PC-9 (cell line): Measurements from ENCODE around the gene METTL17. TPM values are rescaled to one million over a fixed set of nuclear protein-coding genes. Genes with fewer than 3 reads are reported as not detected.
A peak's percentile ranks its signal among the peaks of the same experiment; 100 is the strongest.
"Not testable (repeated sequence)": the region's sequence is repeated elsewhere in the genome, so short reads cannot be mapped to it uniquely, and the experiment has no call there.

Source experiments
- Bru-seq: library from RNA; stranded (reverse); fragments of 400-500 nt; gene quantifications from one replicate; lab custom pipeline; 2021; lab: Mats Ljungman, UMichigan
- BruChase-seq, 2 experiments: library from RNA; stranded (reverse); fragments of 400-500 nt; gene quantifications; one replicate each; lab custom pipeline; 2021; lab: Mats Ljungman, UMichigan
- BruUV-seq: library from RNA; stranded (reverse); fragments of 400-500 nt; replicated peaks from 2 replicates; lab custom pipeline; 2021; lab: Mats Ljungman, UMichigan
- CTCF ChIA-PET: fragments of 300-600 bp; sonication (Branson Sonifier 250); formaldehyde crosslinking; loops from one replicate; lab custom pipeline; 2022; ENCODE audit warnings: antibody characterized with exemption; lab: Charles Lee
- POLR2A ChIA-PET: fragments of 300-600 bp; sonication (Branson Sonifier 250); formaldehyde crosslinking; loops from one replicate; lab custom pipeline; 2022; ENCODE audit warnings: antibody characterized with exemption; ENCODE audit not compliant: unreplicated experiment; lab: Charles Lee
- DNase-seq, 2 experiments: peaks; one replicate each; pipeline versions ENCODE4 v3.0.0 to v3.0.0-alpha.2; 2015 to 2022; ENCODE audit warnings: mixed read lengths in 1 of 2
- H2AFZ ChIP-seq: fragments of 200-600 bp; sonication (generic); 2 replicates; pipeline ENCODE4 v1.8.1; 2017; ENCODE audit warnings: antibody characterized with exemption
- H3F3A ChIP-seq: fragments of 200-600 bp; sonication (generic); 2 replicates; pipeline ENCODE4 v1.8.1; 2017; ENCODE audit warnings: antibody characterized with exemption, mild to moderate bottlenecking, low read depth; ENCODE audit not compliant: insufficient read depth
- H3K27ac ChIP-seq: fragments of 200-600 bp; sonication (generic); 2 replicates; pipeline ENCODE4 v1.6.1; 2016; ENCODE audit warnings: mixed run types
- H3K27me3 ChIP-seq: fragments of 200-600 bp; sonication (generic); 2 replicates; pipeline ENCODE4 v1.6.1; 2016; ENCODE audit warnings: low read depth, mixed run types; ENCODE audit not compliant: insufficient read depth
- H3K36me3 ChIP-seq: fragments of 200-600 bp; sonication (generic); 2 replicates; pipeline ENCODE4 v1.6.1; 2016; ENCODE audit warnings: low read depth, mixed run types
- H3K4me1 ChIP-seq: fragments of 200-600 bp; sonication (generic); replicated peaks from 2 replicates; pipeline ENCODE4 v1.6.1; 2016; ENCODE audit warnings: mixed run types; ENCODE audit not compliant: insufficient read depth
- H3K4me2 ChIP-seq: fragments of 200-600 bp; sonication (generic); 2 replicates; pipeline ENCODE4 v1.6.1; 2017; ENCODE audit warnings: mixed run types
- H3K4me3 ChIP-seq: fragments of 200-600 bp; sonication (generic); 2 replicates; pipeline ENCODE4 v1.6.1; 2016; ENCODE audit warnings: mixed run types
- H3K79me2 ChIP-seq: fragments of 200-600 bp; sonication (generic); 2 replicates; pipeline ENCODE4 v1.6.1; 2017; ENCODE audit warnings: low read depth, mixed run types
- H3K9me2 ChIP-seq: fragments of 200-600 bp; sonication (generic); 2 replicates; pipeline ENCODE4 v1.8.1; 2017; ENCODE audit warnings: mild to moderate bottlenecking; ENCODE audit not compliant: insufficient read depth
- H3K9me3 ChIP-seq: fragments of 200-600 bp; sonication (generic); 2 replicates; pipeline ENCODE4 v1.8.1; 2016; ENCODE audit warnings: low read depth; ENCODE audit not compliant: insufficient read depth
- H4K20me1 ChIP-seq: fragments of 200-600 bp; sonication (generic); 2 replicates; pipeline ENCODE4 v1.8.1; 2017; ENCODE audit not compliant: insufficient read depth
- EZH2 ChIP-seq: fragments of 200-600 bp; sonication (generic); IDR thresholded peaks from 2 replicates; pipeline ENCODE4 v1.8.0; 2017; ENCODE audit warnings: antibody characterized with exemption, low read depth
- intact Hi-C: fragments of 100-400 bp; cut with micrococcal nuclease; formaldehyde crosslinking; loops from one replicate; pipeline ENCODE4 v1.10.0; 2022; ENCODE audit not compliant: unreplicated experiment
- long read RNA-seq: library from polyadenylated mRNA; stranded (forward); transcript quantifications from one replicate; pipeline ENCODE4 v2.0.0, GENCODE V29; 2022
- total RNA-seq: library from RNA; stranded (reverse); gene quantifications from 2 replicates; pipeline ENCODE4 v1.2.3, GENCODE V29; 2021
- TF ChIP-seq, protein P1 (sequence below): fragments of 200-600 bp; sonication (generic); conservative IDR thresholded peaks from 2 replicates; pipeline ENCODE4 v1.6.1; 2017; ENCODE audit warnings: mixed run types, antibody characterized with exemption, mild to moderate bottlenecking, moderate library complexity

The METTL17 gene, protein sequence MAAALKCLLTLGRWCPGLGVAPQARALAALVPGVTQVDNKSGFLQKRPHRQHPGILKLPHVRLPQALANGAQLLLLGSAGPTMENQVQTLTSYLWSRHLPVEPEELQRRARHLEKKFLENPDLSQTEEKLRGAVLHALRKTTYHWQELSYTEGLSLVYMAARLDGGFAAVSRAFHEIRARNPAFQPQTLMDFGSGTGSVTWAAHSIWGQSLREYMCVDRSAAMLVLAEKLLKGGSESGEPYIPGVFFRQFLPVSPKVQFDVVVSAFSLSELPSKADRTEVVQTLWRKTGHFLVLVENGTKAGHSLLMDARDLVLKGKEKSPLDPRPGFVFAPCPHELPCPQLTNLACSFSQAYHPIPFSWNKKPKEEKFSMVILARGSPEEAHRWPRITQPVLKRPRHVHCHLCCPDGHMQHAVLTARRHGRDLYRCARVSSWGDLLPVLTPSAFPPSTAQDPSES
- total RNA-seq (40.9 and 51.2 TPM in 2 replicates), Bru-seq, nascent RNA (percentile 79 among the genes with signal in this experiment), BruChase-seq, experiment 1, labeled RNA remaining after a 2-hour chase (percentile 87 among the genes with signal in this experiment), BruChase-seq, experiment 2, labeled RNA remaining after a 6-hour chase (percentile 89 among the genes with signal in this experiment)
- long read RNA-seq, transcript METTL17-201 (14 exons, 1,749 nt) = major isoform, 15 of 29 reads
- long read RNA-seq, partial matches to known transcripts = 2 of 29 reads
- long read RNA-seq, other reads (novel, unspliced or antisense) = 9 of 29 reads

DNA sequence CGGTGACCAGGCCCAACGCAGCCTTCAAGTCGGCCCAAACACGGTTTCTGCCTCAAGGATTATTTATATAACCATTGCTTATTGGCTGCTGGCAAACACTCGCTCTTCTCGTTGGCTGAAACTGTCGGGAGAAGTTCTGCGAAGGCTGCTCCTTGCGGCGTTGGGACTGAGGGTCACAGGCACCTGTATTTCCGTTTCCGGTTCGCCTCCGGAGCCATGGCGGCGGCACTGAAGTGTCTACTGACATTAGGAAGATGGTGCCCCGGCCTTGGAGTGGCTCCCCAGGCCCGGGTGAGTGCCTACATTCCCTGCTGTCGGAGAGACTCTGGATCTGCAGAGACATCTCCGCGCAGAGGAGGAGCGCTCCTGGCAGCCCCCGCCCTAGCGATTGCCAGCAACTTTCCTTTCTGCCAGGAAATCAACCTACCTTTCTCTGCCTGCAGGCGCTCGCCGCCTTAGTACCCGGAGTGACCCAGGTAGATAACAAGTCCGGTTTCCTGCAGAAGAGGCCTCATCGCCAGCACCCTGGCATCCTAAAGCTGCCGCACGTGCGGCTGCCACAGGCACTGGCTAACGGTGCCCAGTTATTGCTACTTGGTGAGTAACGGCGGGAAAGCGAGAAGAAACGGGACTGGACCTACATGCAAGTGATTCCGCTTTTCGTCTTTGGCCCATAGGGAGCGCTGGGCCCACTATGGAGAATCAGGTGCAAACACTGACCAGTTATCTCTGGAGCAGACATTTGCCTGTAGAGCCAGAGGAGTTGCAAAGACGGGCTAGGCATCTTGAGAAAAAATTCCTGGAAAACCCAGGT lies at the start of gene METTL17:
TSS of gene METTL17 (plus strand) at position 194 of the 814 bp plus-strand sequence. CDS start at position 217, 23 bp downstream.
- CTCF ChIA-PET = no interaction called here
- TF ChIP-seq, protein P1, sequence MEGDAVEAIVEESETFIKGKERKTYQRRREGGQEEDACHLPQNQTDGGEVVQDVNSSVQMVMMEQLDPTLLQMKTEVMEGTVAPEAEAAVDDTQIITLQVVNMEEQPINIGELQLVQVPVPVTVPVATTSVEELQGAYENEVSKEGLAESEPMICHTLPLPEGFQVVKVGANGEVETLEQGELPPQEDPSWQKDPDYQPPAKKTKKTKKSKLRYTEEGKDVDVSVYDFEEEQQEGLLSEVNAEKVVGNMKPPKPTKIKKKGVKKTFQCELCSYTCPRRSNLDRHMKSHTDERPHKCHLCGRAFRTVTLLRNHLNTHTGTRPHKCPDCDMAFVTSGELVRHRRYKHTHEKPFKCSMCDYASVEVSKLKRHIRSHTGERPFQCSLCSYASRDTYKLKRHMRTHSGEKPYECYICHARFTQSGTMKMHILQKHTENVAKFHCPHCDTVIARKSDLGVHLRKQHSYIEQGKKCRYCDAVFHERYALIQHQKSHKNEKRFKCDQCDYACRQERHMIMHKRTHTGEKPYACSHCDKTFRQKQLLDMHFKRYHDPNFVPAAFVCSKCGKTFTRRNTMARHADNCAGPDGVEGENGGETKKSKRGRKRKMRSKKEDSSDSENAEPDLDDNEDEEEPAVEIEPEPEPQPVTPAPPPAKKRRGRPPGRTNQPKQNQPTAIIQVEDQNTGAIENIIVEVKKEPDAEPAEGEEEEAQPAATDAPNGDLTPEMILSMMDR = peak; percentile 47; the same call in 1 of the 2 replicates
- TF ChIP-seq EZH2 = no peak

DNA sequence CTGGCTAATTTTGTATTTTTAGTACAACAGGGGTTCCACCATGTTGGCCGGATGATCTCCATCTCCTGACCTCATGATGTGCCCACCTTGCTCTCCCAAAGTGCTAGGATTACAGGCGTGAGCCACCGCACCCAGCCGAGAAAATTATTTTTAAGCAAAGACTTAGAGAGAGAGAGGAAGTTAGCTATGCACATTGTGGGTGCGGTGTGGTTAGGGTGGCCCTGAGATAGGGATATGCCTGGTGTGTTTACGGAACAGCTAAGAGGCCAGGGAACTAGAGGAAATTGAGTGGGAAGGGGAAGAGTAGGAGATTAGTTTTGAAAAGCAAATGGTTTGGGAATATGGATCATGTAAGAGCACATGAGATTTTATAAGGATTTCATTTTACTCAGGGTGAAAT lies 44.6 kb upstream of the METTL17 start:
- H3F3A ChIP-seq, BruUV-seq, H3K36me3 ChIP-seq, H2AFZ ChIP-seq, H3K4me2 ChIP-seq, intact Hi-C loops, POLR2A ChIA-PET, H3K9me3 ChIP-seq, H3K27ac ChIP-seq, H3K4me3 ChIP-seq, H3K4me1 ChIP-seq, H4K20me1 ChIP-seq, CTCF ChIA-PET, H3K27me3 ChIP-seq, H3K79me2 ChIP-seq, DNase-seq, H3K9me2 ChIP-seq: not testable (repeated sequence)

More for the DNA sequence above, at the start of gene METTL17:
- no peaks in the 10 kb centered on the region for H3K27me3 ChIP-seq
- peaks cover 20% of the 10 kb centered on the region; the same call in 1 of the 2 replicates for H3F3A ChIP-seq
- peak within 1 kb of the TSS; percentile 93 for H3K4me3 ChIP-seq
- peak within 1 kb of the TSS; percentile 91 for H3K4me2 ChIP-seq
- peak within 1 kb of the TSS; percentile 95 for H2AFZ ChIP-seq
- peaks cover 19% of the 10 kb centered on the region for H3K79me2 ChIP-seq
- TSS peak; percentile 67 for BruUV-seq
- peak; percentile 68 to 88 for DNase-seq
- H3K27ac ChIP-seq = peak within 1 kb of the TSS; percentile 67
- POLR2A ChIA-PET = no interaction called here
- peaks cover 3% of the 10 kb centered on the region; the same call in 1 of the 2 replicates for H3K9me3 ChIP-seq
- H4K20me1 ChIP-seq = no peaks in the 10 kb centered on the region
- H3K36me3 ChIP-seq = peaks cover 6% of the 10 kb centered on the region; the same call in 1 of the 2 replicates
- H3K9me2 ChIP-seq = no peaks in the 10 kb centered on the region
- peaks cover 24% of the 10 kb centered on the region for H3K4me1 ChIP-seq
- intact Hi-C loops = loop anchor here (2.0 kb wide), 1 partner anchor 15 kb away; no protein-coding TSS in a partner anchor

DNA sequence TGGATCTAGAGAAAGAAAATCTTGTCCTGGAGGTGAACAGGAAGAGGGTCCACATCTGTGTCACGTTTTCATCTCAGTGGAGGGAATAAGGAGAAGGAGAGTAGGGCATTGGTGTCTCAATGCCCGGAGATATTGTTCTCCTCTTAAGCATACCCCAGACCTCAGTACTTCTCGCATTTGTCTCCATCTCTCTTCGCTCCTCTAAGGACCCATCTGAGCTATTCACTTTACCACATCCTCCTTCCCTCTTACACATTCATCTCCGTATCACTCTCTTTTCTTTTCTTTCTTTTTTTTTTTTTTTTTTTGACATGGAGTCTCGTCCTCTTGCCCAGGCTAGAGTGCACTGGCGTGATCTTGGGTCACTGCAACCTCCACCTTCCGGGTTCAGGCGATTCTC lies 43.1 kb upstream of the METTL17 start:
- H3K4me2 ChIP-seq, BruUV-seq, intact Hi-C loops, H3K9me3 ChIP-seq, H4K20me1 ChIP-seq, H3K4me1 ChIP-seq, DNase-seq, H3K79me2 ChIP-seq, POLR2A ChIA-PET, H3K9me2 ChIP-seq, H3K4me3 ChIP-seq, H2AFZ ChIP-seq, H3K36me3 ChIP-seq, CTCF ChIA-PET, H3K27ac ChIP-seq, H3F3A ChIP-seq: not testable (repeated sequence)
- H3K27me3 ChIP-seq = peaks cover 12% of the 10 kb centered on the region; the same call in 1 of the 2 replicates

DNA sequence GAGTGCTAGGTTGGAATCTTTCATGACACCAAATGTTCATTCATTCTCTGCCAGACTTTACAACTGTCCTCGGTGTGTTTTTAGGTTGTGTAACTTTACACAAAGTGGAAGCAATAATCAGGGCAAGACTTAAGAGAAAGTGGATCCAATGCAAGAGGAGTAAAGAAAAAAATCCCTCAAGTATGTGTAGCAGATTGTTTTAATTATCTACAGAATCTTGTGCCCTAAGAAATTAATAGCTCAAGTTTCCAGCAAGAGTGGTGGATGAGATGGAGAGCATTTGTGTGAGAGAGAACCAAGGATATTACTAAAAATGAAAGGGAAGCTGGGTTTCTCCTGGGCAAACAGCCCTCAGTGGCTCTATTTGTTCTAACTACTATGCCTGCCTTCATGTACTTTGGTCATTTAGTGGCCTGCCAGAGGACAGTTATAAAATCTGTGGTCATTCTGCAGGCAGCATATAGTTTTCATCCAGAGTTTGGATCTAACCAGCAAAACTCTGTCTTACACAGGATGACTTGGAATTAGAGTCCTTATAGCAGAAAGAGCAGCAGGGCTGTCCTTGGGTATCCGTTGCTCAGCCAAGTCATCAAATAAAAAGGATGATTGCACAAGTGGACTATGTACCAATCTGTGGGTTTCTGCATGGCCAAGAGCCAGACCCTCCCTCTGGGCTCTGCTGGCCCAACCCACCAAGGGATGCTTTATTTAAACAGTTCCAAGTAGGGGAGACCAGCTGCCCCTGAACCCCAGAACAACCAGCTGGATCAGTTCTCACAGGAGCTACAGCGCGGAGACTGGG lies 34.8 kb upstream of the METTL17 start, which contains the start of gene RNASE2:
TSS of gene RNASE2 (plus strand) at position 752 of the 802 bp plus-strand sequence. CDS start 285 bp downstream, outside the sequence.
- peaks cover 12% of the 10 kb centered on the region; the same call in 1 of the 2 replicates for H3K27me3 ChIP-seq
- H3F3A ChIP-seq, H3K4me2 ChIP-seq, H4K20me1 ChIP-seq, H3K36me3 ChIP-seq, BruUV-seq, H3K9me2 ChIP-seq, intact Hi-C loops, CTCF ChIA-PET, DNase-seq, H3K4me3 ChIP-seq, H3K79me2 ChIP-seq, H3K9me3 ChIP-seq, H2AFZ ChIP-seq, H3K4me1 ChIP-seq, H3K27ac ChIP-seq: not testable (repeated sequence)
- POLR2A ChIA-PET = interaction anchor here (0.5 kb wide), 1 partner anchor 16 kb away, joined by 3 read pairs; no protein-coding TSS in a partner anchor

DNA sequence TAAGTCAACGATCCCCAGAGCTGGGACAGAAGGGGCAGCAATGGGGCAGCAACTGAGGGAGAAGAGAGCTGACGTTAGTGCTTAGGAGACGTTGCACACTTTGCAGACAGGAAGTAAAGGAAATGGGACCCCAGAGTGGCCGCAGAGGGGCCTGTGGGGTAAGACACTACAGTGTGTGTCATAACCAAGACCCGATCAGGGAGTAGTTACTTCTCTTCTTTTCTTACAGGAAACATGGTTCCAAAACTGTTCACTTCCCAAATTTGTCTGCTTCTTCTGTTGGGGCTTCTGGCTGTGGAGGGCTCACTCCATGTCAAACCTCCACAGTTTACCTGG lies 34.3 kb upstream of the METTL17 start:
- BruUV-seq, H3K27ac ChIP-seq, H3K4me2 ChIP-seq, H4K20me1 ChIP-seq, DNase-seq, H3K27me3 ChIP-seq, H3F3A ChIP-seq, H3K36me3 ChIP-seq, H3K9me3 ChIP-seq, intact Hi-C loops, H3K9me2 ChIP-seq, H3K4me1 ChIP-seq, H3K4me3 ChIP-seq, CTCF ChIA-PET, H2AFZ ChIP-seq, H3K79me2 ChIP-seq: not testable (repeated sequence)
- POLR2A ChIA-PET = interaction anchor here (0.5 kb wide), 1 partner anchor 16 kb away, joined by 3 read pairs; no protein-coding TSS in a partner anchor
